ENCODE measurements around the gene RBMS3. TPM values are rescaled to one million over a fixed set of nuclear protein-coding genes. Genes with fewer than 3 reads are reported as not detected.

Gene RBMS3
- total RNA-seq, 1 donor from 2014 or later, result 47.6 TPM

GRCh38 chr3:29335943-29336342, 55.1 kb downstream of the RBMS3 start:
- Mint-ChIP-seq H3K36me3 (ENCODE audit: low read depth) (no peaks in the 10 kb centered on the region), H3K4me3 (ENCODE audit: unreplicated experiment) (peak overlapping the region; percentile 73), H3K27ac (ENCODE audit: unreplicated experiment) (peak overlapping the region; percentile 99), H3K27me3 (ENCODE audit: low read depth) (no peaks in the 10 kb centered on the region), H3K9me3 (ENCODE audit: low read depth) (no peaks in the 10 kb centered on the region), H3K4me1 (ENCODE audit: low read depth) (peaks cover 84% of the 10 kb centered on the region)
- DNase-seq (ENCODE audit: low spot score), result no peak
- TF ChIP-seq CTCF (IDR thresholded peaks at IDR 0.05), result no peak

- peaks cover 68% of the 10 kb centered on the region for H3K4me1 Mint-ChIP-seq (ENCODE audit: low read depth)
- no peaks in the 10 kb centered on the region for H3K36me3 Mint-ChIP-seq (ENCODE audit: low read depth)
- H3K4me3 Mint-ChIP-seq (ENCODE audit: unreplicated experiment), result no peak overlapping the region
- DNase-seq (ENCODE audit: low spot score), result no peak
- no peaks in the 10 kb centered on the region for H3K9me3 Mint-ChIP-seq (ENCODE audit: low read depth)
- TF ChIP-seq CTCF (IDR thresholded peaks at IDR 0.05), result no peak
- H3K27me3 Mint-ChIP-seq (ENCODE audit: low read depth), result no peaks in the 10 kb centered on the region
- H3K27ac Mint-ChIP-seq (ENCODE audit: unreplicated experiment), result peak overlapping the region; percentile 64
Observed at GRCh38 chr3:29337565-29337964, 56.7 kb downstream of the RBMS3 start.

GRCh38 chr3:29338377-29338776, 57.5 kb downstream of the RBMS3 start:
- no peak for DNase-seq (ENCODE audit: low spot score)
- H3K27me3 Mint-ChIP-seq (ENCODE audit: low read depth), result no peaks in the 10 kb centered on the region
- no peak overlapping the region for H3K27ac Mint-ChIP-seq (ENCODE audit: unreplicated experiment)
- H3K4me1 Mint-ChIP-seq (ENCODE audit: low read depth), result peaks cover 64% of the 10 kb centered on the region
- TF ChIP-seq CTCF (IDR thresholded peaks at IDR 0.05), result no peak
- H3K36me3 Mint-ChIP-seq (ENCODE audit: low read depth), result no peaks in the 10 kb centered on the region
- H3K4me3 Mint-ChIP-seq (ENCODE audit: unreplicated experiment), result no peak overlapping the region
- no peaks in the 10 kb centered on the region for H3K9me3 Mint-ChIP-seq (ENCODE audit: low read depth)

- no peaks in the 10 kb centered on the region for H3K27me3 Mint-ChIP-seq (ENCODE audit: low read depth)
Observed at GRCh38 chr3:29339016-29339833, 58.4 kb downstream of the RBMS3 start.

GRCh38 chr3:29344154-29344553, 63.3 kb downstream of the RBMS3 start:
- TF ChIP-seq CTCF (IDR thresholded peaks at IDR 0.05), result no peak
- H3K4me3 Mint-ChIP-seq (ENCODE audit: unreplicated experiment), result no peak overlapping the region
- H3K27me3 Mint-ChIP-seq (ENCODE audit: low read depth), result no peaks in the 10 kb centered on the region
- no peak overlapping the region for H3K27ac Mint-ChIP-seq (ENCODE audit: unreplicated experiment)
- no peak for DNase-seq (ENCODE audit: low spot score)
- H3K9me3 Mint-ChIP-seq (ENCODE audit: low read depth), result no peaks in the 10 kb centered on the region
- H3K36me3 Mint-ChIP-seq (ENCODE audit: low read depth), result peaks cover 1% of the 10 kb centered on the region
- H3K4me1 Mint-ChIP-seq (ENCODE audit: low read depth), result peaks cover 52% of the 10 kb centered on the region

More at GRCh38 chr3:29339016-29339833, 58.4 kb downstream of the RBMS3 start:
- no peak overlapping the region for H3K4me3 Mint-ChIP-seq (ENCODE audit: unreplicated experiment)
- H3K9me3 Mint-ChIP-seq (ENCODE audit: low read depth), result no peaks in the 10 kb centered on the region
- TF ChIP-seq CTCF (IDR thresholded peaks at IDR 0.05), result no peak
- H3K27ac Mint-ChIP-seq (ENCODE audit: unreplicated experiment), result peak overlapping the region; percentile 87
- no peak for DNase-seq (ENCODE audit: low spot score)
- peaks cover 58% of the 10 kb centered on the region for H3K4me1 Mint-ChIP-seq (ENCODE audit: low read depth)
- peaks cover 1% of the 10 kb centered on the region for H3K36me3 Mint-ChIP-seq (ENCODE audit: low read depth)
